ENCODE measurements around the gene RIPPLY1.

- TF ChIP-seq CTCF (IDR thresholded peaks at IDR 0.05) (no peak), EP300 (IDR thresholded peaks at IDR 0.05; ENCODE audit: borderline replicate concordance in 1 of 2, low read depth in 1 of 2, low read length in 1 of 2) (no peak), MXI1 (IDR thresholded peaks at IDR 0.05; ENCODE audit: low read depth, low read length) (no peak), EZH2phosphoT487 (IDR thresholded peaks at IDR 0.05; ENCODE audit: borderline replicate concordance, low read depth) (no peak)
Measured at GRCh38 chrX:106875151-106875550, 28.0 kb downstream of the RIPPLY1 start.

Measured in SK-N-SH (cell line).